ENCODE measurements around the gene C1QTNF12.

GRCh38 chr1:1291023-1291528 lies 44.6 kb upstream of the C1QTNF12 start:
- no peak for TF ChIP-seq EZH2phosphoT487 (IDR thresholded peaks at IDR 0.05; ENCODE audit: insufficient read depth, low read depth)
- no peak for TF ChIP-seq EZH2 (IDR thresholded peaks at IDR 0.05; ENCODE audit: insufficient read depth, poor library complexity, severe bottlenecking)

Data from GM23248 (cell line).